CD8-positive, alpha-beta memory T cell (primary cell): ENCODE measurements around the gene DUSP5. TPM values are rescaled to one million over a fixed set of nuclear protein-coding genes. Genes with fewer than 3 reads are reported as not detected.
A peak's percentile ranks its signal among the peaks of the same experiment; 100 is the strongest.
"Not testable (repeated sequence)": the region's sequence is repeated elsewhere in the genome, so short reads cannot be mapped to it uniquely, and the experiment has no call there.

ENCODE experiments used
- CTCF ChIA-PET: fragments of 350-600 bp; sonication (Branson Sonifier 250); formaldehyde crosslinking; loops from one replicate; lab custom pipeline; 2021; ENCODE audit warnings: antibody characterized with exemption; lab: Charles Lee
- POLR2A ChIA-PET: fragments of 350-600 bp; sonication (Branson Sonifier 250); formaldehyde crosslinking; loops from one replicate; lab custom pipeline; 2021; ENCODE audit warnings: antibody characterized with exemption; lab: Charles Lee
- DNase-seq, 5 donors: peaks; one replicate each; pipeline versions ENCODE4 v3.0.0 to v3.0.0-alpha.2; 2020 to 2022; ENCODE audit warnings: mixed read lengths in 1 of 5
- H3K27ac ChIP-seq: one replicate; pipeline ENCODE4 v1.7.0; 2013; ENCODE audit warnings: low read depth, mild to moderate bottlenecking, low read length, moderate library complexity
- H3K27me3 ChIP-seq: 2 replicates; pipeline ENCODE4 v1.7.0; 2013; ENCODE audit warnings: low read length, mild to moderate bottlenecking; ENCODE audit not compliant: insufficient read depth, poor library complexity, severe bottlenecking
- H3K36me3 ChIP-seq: 2 replicates; pipeline ENCODE4 v1.7.0; 2013; ENCODE audit warnings: mild to moderate bottlenecking, low read length, moderate library complexity; ENCODE audit not compliant: insufficient read depth
- H3K4me1 ChIP-seq: 2 replicates; pipeline ENCODE4 v1.7.0; 2013; ENCODE audit warnings: mild to moderate bottlenecking, low read length, moderate library complexity; ENCODE audit not compliant: insufficient read depth
- H3K4me3 ChIP-seq: 2 replicates; pipeline ENCODE4 v1.7.0; 2013; ENCODE audit warnings: mild to moderate bottlenecking, low read length
- H3K9me3 ChIP-seq: 2 replicates; pipeline ENCODE4 v1.7.0; 2013; ENCODE audit warnings: mild to moderate bottlenecking, low read length
- H3K27ac Mint-ChIP-seq, 8 donors: one replicate each; pipeline ENCODE4 v1.8.0; 2020 to 2021; ENCODE audit warnings: mixed read lengths in 8 of 8, mild to moderate bottlenecking in 6 of 8, inconsistent platforms in 3 of 8, moderate library complexity in 3 of 8
- H3K27me3 Mint-ChIP-seq, 2 donors: one replicate each; pipeline ENCODE4 v1.8.0; 2020 to 2021; ENCODE audit warnings: mixed read lengths in 2 of 2, mild to moderate bottlenecking in 1 of 2, moderate library complexity in 1 of 2
- H3K36me3 Mint-ChIP-seq, 3 donors: one replicate each; pipeline ENCODE4 v1.8.0; 2020 to 2021; ENCODE audit warnings: mixed read lengths in 3 of 3, inconsistent platforms in 1 of 3, mild to moderate bottlenecking in 1 of 3
- H3K4me1 Mint-ChIP-seq, 3 donors: one replicate each; pipeline ENCODE4 v1.8.0; 2020 to 2021; ENCODE audit warnings: mixed read lengths in 3 of 3, inconsistent platforms in 1 of 3, mild to moderate bottlenecking in 1 of 3
- H3K4me3 Mint-ChIP-seq, 7 donors: one replicate each; pipeline ENCODE4 v1.8.0; 2020 to 2021; ENCODE audit warnings: mixed read lengths in 7 of 7, mild to moderate bottlenecking in 6 of 7, moderate library complexity in 4 of 7, inconsistent platforms in 2 of 7
- H3K9me3 Mint-ChIP-seq, 5 donors: one replicate each; pipeline ENCODE4 v1.8.0; 2020 to 2022; ENCODE audit warnings: mixed read lengths in 5 of 5, mild to moderate bottlenecking in 3 of 5, moderate library complexity in 2 of 5, inconsistent platforms in 1 of 5
- polyA plus RNA-seq: library from polyadenylated mRNA; unstranded; fragments of 300-500 nt; fragmentation: Illumina TruSeq; gene quantifications from one replicate; pipeline ENCODE4 v1.2.3, GENCODE V29; 2021
- total RNA-seq, 2 experiments: library from RNA; stranded (reverse); gene quantifications; one replicate each; pipeline ENCODE4 v1.2.3, GENCODE V29; 2021

The DUSP5 gene
- total and polyA plus RNA-seq, 3 experiments from 2014 or later = 3.0 to 69.8 (median 68.5) TPM

DNA sequence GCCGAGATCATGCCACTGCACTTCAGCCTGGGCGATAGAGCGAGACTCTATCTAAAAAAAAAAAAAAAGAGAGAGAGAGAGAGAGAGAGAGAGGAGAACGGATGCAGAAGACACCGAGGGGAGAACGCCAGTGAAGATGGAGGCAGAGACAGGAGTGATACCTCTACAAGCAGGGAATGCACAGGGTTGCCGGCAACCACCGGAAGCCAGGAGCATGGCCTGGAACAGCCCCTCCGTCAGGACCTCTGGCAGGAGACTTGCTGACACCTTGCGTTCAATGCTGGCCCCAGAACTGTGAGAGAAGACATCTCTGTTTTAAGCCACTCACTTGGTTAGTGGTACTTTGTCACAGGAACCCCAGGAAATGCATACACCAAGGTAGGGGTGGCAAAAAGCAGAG, 38.1 kb upstream of the DUSP5 start:
- Histone ChIP-seq H3K9me3 (no peaks in the 10 kb centered on the region), H3K4me1 (peaks cover 19% of the 10 kb centered on the region), H3K36me3 (no peaks in the 10 kb centered on the region), H3K4me3 (no peak overlapping the region), H3K27me3 (no peaks in the 10 kb centered on the region), H3K27ac (no peak overlapping the region)
- ChIA-PET POLR2A (no interaction called here), CTCF (no interaction called here)
- peak overlapping the region in 1 of 8 donors; percentile 56 for H3K27ac Mint-ChIP-seq
- no peak for DNase-seq
- H3K27me3 Mint-ChIP-seq = no peaks in the 10 kb centered on the region
- H3K4me1 Mint-ChIP-seq = peaks cover 42 to 54% (median 48%) of the 10 kb centered on the region in 3 donors
- peak overlapping the region in 2 of 7 donors; percentile 4 to 28 for H3K4me3 Mint-ChIP-seq
- H3K9me3 Mint-ChIP-seq = no peaks in the 10 kb centered on the region
- H3K36me3 Mint-ChIP-seq = no peaks in the 10 kb centered on the region

DNA sequence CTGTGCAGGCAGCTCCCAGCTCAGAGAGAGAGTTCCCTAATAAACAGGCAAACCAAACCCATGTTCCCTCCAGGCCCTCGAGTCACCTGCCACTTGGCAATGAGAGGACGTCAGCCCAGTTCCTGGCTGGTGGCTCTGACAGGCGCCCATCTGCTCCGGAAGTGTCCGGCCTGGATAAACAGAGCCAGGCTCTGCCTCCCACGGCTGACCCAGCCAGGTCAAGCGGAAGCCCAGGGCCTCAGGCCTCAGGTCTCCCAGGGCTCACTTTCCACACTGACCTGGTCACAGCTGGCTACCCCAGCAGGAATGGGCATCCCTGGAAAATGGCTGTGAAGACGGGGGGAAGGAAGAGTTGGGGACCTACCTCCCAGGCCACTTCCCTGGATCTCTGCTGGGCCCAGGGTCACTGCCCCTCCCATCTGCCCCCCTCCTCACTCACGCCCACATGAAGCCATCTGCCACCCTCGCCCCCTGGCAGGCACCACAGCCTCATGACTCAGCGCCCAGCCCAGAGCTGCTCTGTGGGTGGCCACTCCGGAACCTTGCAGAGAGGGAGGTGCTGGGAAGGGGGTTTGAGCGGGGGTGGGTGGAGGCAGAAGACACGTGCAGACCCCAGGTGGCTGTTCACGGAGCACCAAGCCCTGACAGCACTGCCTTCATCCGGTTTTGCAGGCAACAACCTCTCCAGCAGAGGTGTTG, 37.4 kb upstream of the DUSP5 start:
- peak in 4 of 5 donors; percentile 11 to 54 (median 18) for DNase-seq
- peak overlapping the region in 6 of 8 donors; percentile 9 to 90 (median 68) for H3K27ac Mint-ChIP-seq
- Histone ChIP-seq H3K27ac (no peak overlapping the region), H3K36me3 (no peaks in the 10 kb centered on the region), H3K9me3 (no peaks in the 10 kb centered on the region), H3K27me3 (no peaks in the 10 kb centered on the region), H3K4me1 (peaks cover 19% of the 10 kb centered on the region), H3K4me3 (no peak overlapping the region)
- peak overlapping the region in 4 of 7 donors; percentile 5 to 76 (median 56) for H3K4me3 Mint-ChIP-seq
- peaks cover 37 to 48% (median 44%) of the 10 kb centered on the region in 3 donors for H3K4me1 Mint-ChIP-seq
- H3K36me3 Mint-ChIP-seq = no peaks in the 10 kb centered on the region
- H3K27me3 Mint-ChIP-seq = no peaks in the 10 kb centered on the region
- H3K9me3 Mint-ChIP-seq = no peaks in the 10 kb centered on the region
- CTCF ChIA-PET = no interaction called here
- POLR2A ChIA-PET = no interaction called here

DNA sequence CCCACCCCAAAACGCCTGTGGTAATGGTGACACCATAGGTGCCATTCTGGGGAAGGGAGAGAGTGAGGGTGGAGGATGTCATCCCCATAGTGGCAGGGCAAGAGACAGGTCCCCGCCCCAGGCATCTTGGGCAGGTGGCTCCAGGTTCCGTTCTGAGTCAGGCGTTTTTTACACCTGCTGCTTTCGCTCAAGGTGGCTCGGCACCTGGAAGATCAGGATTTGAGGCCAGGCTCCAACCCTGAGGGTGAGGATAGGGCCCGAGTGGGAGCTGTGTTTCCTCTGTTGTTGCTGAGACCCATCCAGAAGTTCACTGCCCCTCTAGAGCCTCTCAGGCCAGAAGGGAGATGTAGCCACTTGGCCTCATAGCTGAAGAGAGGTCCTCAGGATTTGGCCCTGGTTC, 36.6 kb upstream of the DUSP5 start:
- DNase-seq = no peak
- H3K4me1 ChIP-seq = peaks cover 19% of the 10 kb centered on the region
- ChIA-PET CTCF (no interaction called here), POLR2A (no interaction called here)
- H3K27ac ChIP-seq = no peak overlapping the region
- no peaks in the 10 kb centered on the region for H3K27me3 Mint-ChIP-seq
- peak overlapping the region in 3 of 7 donors; percentile 49 to 76 (median 64) for H3K4me3 Mint-ChIP-seq
- no peaks in the 10 kb centered on the region for H3K9me3 ChIP-seq
- no peak overlapping the region for H3K4me3 ChIP-seq
- H3K36me3 ChIP-seq = no peaks in the 10 kb centered on the region
- H3K27me3 ChIP-seq = no peaks in the 10 kb centered on the region
- no peaks in the 10 kb centered on the region for H3K9me3 Mint-ChIP-seq
- peak overlapping the region in 5 of 8 donors; percentile 4 to 90 (median 62) for H3K27ac Mint-ChIP-seq
- H3K36me3 Mint-ChIP-seq = no peaks in the 10 kb centered on the region
- peaks cover 29 to 40% (median 36%) of the 10 kb centered on the region in 3 donors for H3K4me1 Mint-ChIP-seq

DNA sequence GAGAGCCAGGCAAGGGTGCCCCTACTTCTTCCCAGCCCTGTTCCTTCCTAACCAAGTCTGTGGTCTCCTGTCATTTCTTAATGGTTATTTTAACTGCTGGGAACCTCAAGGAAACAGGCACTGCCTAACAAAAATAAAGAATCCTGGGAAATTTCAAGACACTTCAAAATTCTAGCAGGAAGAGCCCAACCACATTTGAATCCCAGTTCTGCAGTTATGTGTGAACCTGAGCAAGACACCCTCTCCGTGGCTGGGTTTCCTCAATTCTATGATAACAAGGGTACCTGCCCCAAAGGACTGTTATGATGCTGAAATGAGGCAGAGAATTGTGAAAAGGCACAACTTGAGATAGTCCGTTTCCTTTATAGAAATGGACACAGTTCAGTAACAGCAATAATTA, 36.2 kb upstream of the DUSP5 start:
- Mint-ChIP-seq H3K9me3 (no peaks in the 10 kb centered on the region), H3K27me3 (no peaks in the 10 kb centered on the region), H3K4me3 (peak overlapping the region in 1 of 7 donors; percentile 36), H3K27ac (peak overlapping the region in 3 of 8 donors; percentile 3 to 8 (median 4)), H3K4me1 (peaks cover 28 to 40% (median 36%) of the 10 kb centered on the region in 3 donors), H3K36me3 (no peaks in the 10 kb centered on the region)
- peaks cover 19% of the 10 kb centered on the region for H3K4me1 ChIP-seq
- no peaks in the 10 kb centered on the region for H3K36me3 ChIP-seq
- no peaks in the 10 kb centered on the region for H3K9me3 ChIP-seq
- DNase-seq = no peak
- POLR2A ChIA-PET = no interaction called here
- no peaks in the 10 kb centered on the region for H3K27me3 ChIP-seq
- CTCF ChIA-PET = no interaction called here
- H3K27ac ChIP-seq = no peak overlapping the region
- no peak overlapping the region for H3K4me3 ChIP-seq

DNA sequence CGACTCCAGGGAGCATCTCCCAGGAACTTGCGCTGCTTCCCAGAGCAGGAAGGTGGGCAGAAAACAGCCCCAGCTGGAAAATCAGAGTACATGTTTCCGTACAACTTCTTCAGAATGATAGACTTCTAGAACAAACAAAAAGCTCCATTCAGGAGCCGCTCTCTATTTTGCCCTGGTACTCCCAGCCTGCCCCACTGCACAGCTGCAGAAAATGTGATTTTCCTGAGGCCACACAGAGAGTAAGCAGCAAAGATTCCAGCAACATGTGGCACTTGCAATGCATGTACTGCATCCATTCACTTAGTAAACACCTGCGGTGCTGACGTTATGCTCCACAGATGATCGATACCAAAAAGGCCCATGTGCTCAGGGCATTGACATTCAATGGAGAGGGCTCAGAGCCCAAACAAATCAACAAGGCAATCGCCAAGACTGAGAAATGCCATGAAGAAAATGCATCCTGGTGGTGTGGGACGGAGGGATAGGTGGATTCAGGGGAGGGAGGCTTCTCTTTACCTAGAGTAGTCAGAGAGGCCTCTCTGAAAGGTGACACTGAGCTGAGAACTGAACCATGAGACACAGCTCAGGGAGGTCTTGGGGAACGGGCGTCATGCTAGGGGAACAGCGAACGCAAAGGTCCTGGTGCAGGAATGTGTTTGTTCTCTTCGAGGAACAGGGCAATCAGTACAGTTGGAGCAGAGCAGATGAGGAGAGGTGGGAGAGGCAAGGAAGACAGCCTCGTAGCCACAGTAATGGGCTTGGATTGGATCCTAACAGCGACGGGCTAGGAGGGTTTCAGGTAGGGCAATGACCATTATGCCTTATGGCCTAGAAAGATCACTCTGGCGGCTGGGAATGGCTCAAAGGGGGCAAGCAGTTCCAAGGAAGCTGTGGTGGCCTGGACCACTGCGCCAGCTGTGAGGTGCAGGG, 35.3 kb upstream of the DUSP5 start:
- ChIA-PET POLR2A (interaction anchor here (0.7 kb wide), 1 partner anchor 21 kb away, joined by 3 read pairs; no protein-coding TSS in a partner anchor), CTCF (no interaction called here)
- Histone ChIP-seq H3K4me1 (peaks cover 19% of the 10 kb centered on the region), H3K36me3 (no peaks in the 10 kb centered on the region), H3K27me3 (no peaks in the 10 kb centered on the region), H3K27ac (no peak overlapping the region), H3K9me3 (no peaks in the 10 kb centered on the region), H3K4me3 (no peak overlapping the region)
- Mint-ChIP-seq H3K4me1 (peaks cover 26 to 37% (median 36%) of the 10 kb centered on the region in 3 donors), H3K9me3 (no peaks in the 10 kb centered on the region), H3K27me3 (no peaks in the 10 kb centered on the region), H3K4me3 (peak overlapping the region in 1 of 7 donors; percentile 74), H3K36me3 (no peaks in the 10 kb centered on the region), H3K27ac (peak overlapping the region in 3 of 8 donors; percentile 29 to 70 (median 31))
- DNase-seq = no peak

DNA sequence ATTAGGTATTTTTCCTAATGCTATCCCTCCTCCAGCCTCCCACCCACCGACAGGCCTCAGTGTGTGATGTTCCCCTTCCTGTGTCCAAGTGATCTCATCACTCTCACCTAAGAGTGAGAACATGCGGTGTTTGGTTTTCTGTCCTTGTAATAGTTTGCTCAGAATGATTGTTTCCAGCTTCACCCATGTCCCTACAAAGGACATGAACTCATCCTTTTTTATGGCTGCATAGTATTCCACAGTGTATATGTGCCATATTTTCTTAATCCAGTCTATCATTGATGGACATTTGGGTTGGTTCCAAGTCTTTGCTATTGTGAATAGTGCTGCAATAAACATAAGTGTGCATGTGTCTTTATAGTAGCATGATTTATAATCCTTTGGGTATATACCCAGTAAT, 29.4 kb upstream of the DUSP5 start:
- H3K4me1 Mint-ChIP-seq, H3K27me3 ChIP-seq, H3K27ac Mint-ChIP-seq, CTCF ChIA-PET, H3K27me3 Mint-ChIP-seq, POLR2A ChIA-PET, H3K4me3 Mint-ChIP-seq, H3K36me3 Mint-ChIP-seq, H3K4me3 ChIP-seq, H3K9me3 ChIP-seq, H3K27ac ChIP-seq, H3K4me1 ChIP-seq, H3K36me3 ChIP-seq, DNase-seq, H3K9me3 Mint-ChIP-seq: not testable (repeated sequence)

DNA sequence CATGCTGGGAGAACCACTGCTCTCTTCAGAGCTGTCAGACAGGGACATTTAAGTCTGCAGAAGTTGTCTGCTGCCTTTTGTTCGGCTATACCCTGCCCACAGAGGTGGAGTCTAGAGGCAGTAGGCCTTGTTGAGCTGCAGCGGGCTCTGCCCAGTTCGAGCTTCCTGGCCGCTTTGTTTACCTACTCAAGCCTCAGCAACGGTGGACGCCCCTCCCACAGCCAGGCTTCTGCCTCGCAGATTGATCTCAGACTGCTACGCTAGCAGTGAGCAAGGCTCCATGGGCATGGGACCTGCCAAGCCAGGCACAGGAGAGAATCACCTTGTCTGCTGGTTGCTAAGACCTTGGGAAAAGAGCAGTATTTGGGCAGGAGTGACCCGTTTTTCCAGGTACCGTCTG, 27.2 kb upstream of the DUSP5 start:
- H3K4me1 Mint-ChIP-seq, H3K36me3 Mint-ChIP-seq, H3K36me3 ChIP-seq, H3K27me3 ChIP-seq, H3K4me1 ChIP-seq, DNase-seq, H3K4me3 ChIP-seq, H3K9me3 ChIP-seq, POLR2A ChIA-PET, H3K27me3 Mint-ChIP-seq, H3K9me3 Mint-ChIP-seq, H3K27ac ChIP-seq, H3K27ac Mint-ChIP-seq, H3K4me3 Mint-ChIP-seq, CTCF ChIA-PET: not testable (repeated sequence)

DNA sequence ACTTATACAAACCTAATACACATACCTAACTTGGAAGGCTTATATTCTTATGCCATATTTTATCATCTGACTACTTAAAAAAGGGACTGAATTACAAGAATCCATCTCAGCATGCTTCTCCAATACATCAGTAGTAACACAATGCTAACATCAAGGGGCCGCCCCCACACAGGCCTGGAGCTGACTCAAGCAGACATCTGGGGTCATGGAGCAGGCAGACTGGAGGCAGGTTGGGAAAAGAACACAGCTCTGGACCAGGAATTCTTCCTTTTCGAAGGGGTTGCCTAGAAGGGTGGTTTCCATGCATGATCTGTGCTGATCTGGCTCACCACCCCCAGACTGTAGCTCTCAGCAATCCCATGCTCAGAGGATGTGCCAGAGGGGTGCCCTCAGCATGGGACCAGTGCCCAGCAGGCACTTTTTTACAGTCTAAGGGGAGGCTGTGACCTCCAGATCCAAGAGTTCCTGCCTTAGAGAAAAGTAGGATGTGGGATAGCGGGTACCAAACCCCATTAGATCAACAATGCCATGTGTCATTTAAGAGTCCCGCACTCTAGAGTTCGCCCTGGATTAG, 26.1 kb upstream of the DUSP5 start:
- H3K36me3 ChIP-seq = no peaks in the 10 kb centered on the region
- H3K27ac Mint-ChIP-seq = no peak overlapping the region
- no peak overlapping the region for H3K4me3 ChIP-seq
- peaks cover 0 to 7% (median 0%) of the 10 kb centered on the region in 3 donors for H3K36me3 Mint-ChIP-seq
- POLR2A ChIA-PET = no interaction called here
- peaks cover 0 to 3% (median 0%) of the 10 kb centered on the region in 5 donors for H3K9me3 Mint-ChIP-seq
- H3K27me3 ChIP-seq = no peaks in the 10 kb centered on the region
- CTCF ChIA-PET = no interaction called here
- no peak overlapping the region for H3K27ac ChIP-seq
- no peaks in the 10 kb centered on the region for H3K9me3 ChIP-seq
- no peaks in the 10 kb centered on the region for H3K4me1 ChIP-seq
- H3K4me1 Mint-ChIP-seq = no peaks in the 10 kb centered on the region
- H3K4me3 Mint-ChIP-seq = no peak overlapping the region
- no peak for DNase-seq
- peaks cover 0 to 2% of the 10 kb centered on the region in 2 donors for H3K27me3 Mint-ChIP-seq
